ENCODE data around the gene GJB1. TPM values are rescaled to one million over a fixed set of nuclear protein-coding genes. Genes with fewer than 3 reads are reported as not detected.
"Not testable (repeated sequence)": the region's sequence is repeated elsewhere in the genome, so short reads cannot be mapped to it uniquely, and the experiment has no call there.

The GJB1 gene
- total RNA-seq, 1 donor from 2014 or later, result not detected

DNA sequence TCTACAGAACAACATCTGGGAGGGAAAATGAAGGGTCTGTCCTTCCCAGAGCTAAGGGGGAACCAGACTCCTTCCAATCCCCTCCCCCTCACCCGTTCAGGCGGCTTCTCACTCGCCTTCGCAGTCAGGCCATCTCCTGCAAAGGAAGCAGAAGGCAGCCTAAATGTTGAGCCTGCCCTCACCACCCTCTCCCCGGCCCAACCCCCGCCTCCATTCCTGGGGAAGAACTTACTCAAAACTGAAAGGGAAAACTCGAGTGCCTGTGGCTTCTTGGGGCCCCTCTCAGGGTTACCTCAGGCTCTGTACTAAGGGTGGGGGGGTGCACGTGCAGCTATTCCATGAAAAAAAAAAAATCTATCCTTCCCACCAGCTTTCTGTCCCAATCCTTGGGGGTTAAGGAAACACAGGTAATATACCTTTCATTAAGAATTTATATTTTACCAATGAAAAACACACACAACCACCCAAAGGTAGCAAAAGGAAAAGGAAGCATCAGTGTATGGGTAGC, 28.5 kb downstream of the GJB1 start:
- no peak for DNase-seq (ENCODE audit: low spot score)
- peak overlapping the region; percentile 80 for H3K27ac Mint-ChIP-seq
- H3K36me3 Mint-ChIP-seq (ENCODE audit: low read depth), result peaks cover 32% of the 10 kb centered on the region
- no peaks in the 10 kb centered on the region for H3K9me3 Mint-ChIP-seq
- H3K4me3 Mint-ChIP-seq (ENCODE audit: low read depth), result peak overlapping the region; percentile 88
- intact Hi-C loops (cut with micrococcal nuclease), result no loop called here
- H3K4me1 Mint-ChIP-seq (ENCODE audit: low read depth), result peaks cover 27% of the 10 kb centered on the region
- no peaks in the 10 kb centered on the region for H3K27me3 Mint-ChIP-seq (ENCODE audit: low read depth)

DNA sequence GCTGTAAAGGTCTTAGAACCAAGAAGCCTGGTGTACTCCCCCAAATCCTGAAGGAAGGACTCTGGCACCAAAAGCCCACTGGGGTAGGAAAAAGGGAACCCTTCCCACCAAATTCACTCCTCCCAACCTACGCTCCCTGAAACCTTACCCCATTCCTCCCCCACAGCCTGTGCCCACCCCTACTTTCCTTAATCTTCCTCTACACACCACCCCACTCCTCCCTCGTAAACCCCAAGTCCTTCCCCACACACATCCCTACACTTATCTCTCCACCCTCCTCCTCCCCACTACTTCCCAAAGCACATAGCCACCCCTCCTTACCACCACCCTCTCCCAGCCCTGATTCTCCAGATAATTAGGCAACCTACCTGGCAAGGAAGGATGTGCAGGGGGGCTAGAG, 29.2 kb downstream of the GJB1 start:
- peaks cover 27% of the 10 kb centered on the region for H3K4me1 Mint-ChIP-seq (ENCODE audit: low read depth)

GRCh38 chrX:71253253-71254091, 30.4 kb downstream of the GJB1 start:
- Mint-ChIP-seq H3K27ac (peak overlapping the region; percentile 77), H3K36me3 (ENCODE audit: low read depth) (peaks cover 21% of the 10 kb centered on the region), H3K9me3 (no peaks in the 10 kb centered on the region), H3K4me1 (ENCODE audit: low read depth) (peaks cover 27% of the 10 kb centered on the region), H3K4me3 (ENCODE audit: low read depth) (peak overlapping the region; percentile 88), H3K27me3 (ENCODE audit: low read depth) (no peaks in the 10 kb centered on the region)
- peak; percentile 15 for DNase-seq (ENCODE audit: low spot score)
- intact Hi-C loops (cut with micrococcal nuclease), result loop anchor here (1.0 kb wide), 2 partner anchors 30 to 113 kb away; partner anchors contain the start of genes NONO and TAF1

More for the DNA sequence above, 29.2 kb downstream of the GJB1 start:
- Mint-ChIP-seq H3K27me3 (ENCODE audit: low read depth) (no peaks in the 10 kb centered on the region), H3K27ac (no peak overlapping the region), H3K36me3 (ENCODE audit: low read depth) (peaks cover 29% of the 10 kb centered on the region), H3K4me3 (ENCODE audit: low read depth) (peak overlapping the region; percentile 88), H3K9me3 (no peaks in the 10 kb centered on the region)
- DNase-seq (ENCODE audit: low spot score), result no peak
- intact Hi-C loops (cut with micrococcal nuclease), result no loop called here

GRCh38 chrX:71254092-71254963, 31.3 kb downstream of the GJB1 start, which contains the start of gene ZMYM3:
Gene ZMYM3 (minus strand): TSS chrX:71254140. CDS start chrX:71253255, 885 bp downstream.
- Mint-ChIP-seq H3K36me3 (ENCODE audit: low read depth) (peaks cover 14% of the 10 kb centered on the region), H3K4me1 (ENCODE audit: low read depth) (peaks cover 27% of the 10 kb centered on the region), H3K4me3 (ENCODE audit: low read depth) (peak within 1 kb of the TSS; percentile 88), H3K27ac (peak within 1 kb of the TSS; percentile 93), H3K27me3 (ENCODE audit: low read depth) (no peaks in the 10 kb centered on the region), H3K9me3 (no peaks in the 10 kb centered on the region)
- intact Hi-C loops (cut with micrococcal nuclease), result loop anchor here (1.0 kb wide), 2 partner anchors 29 to 112 kb away; partner anchors contain the start of genes NONO and TAF1
- peak; percentile 72 for DNase-seq (ENCODE audit: low spot score)

- intact Hi-C loops (cut with micrococcal nuclease), result no loop called here
- Mint-ChIP-seq H3K27me3 (ENCODE audit: low read depth) (no peaks in the 10 kb centered on the region), H3K4me1 (ENCODE audit: low read depth) (peaks cover 24% of the 10 kb centered on the region), H3K9me3 (no peaks in the 10 kb centered on the region), H3K36me3 (ENCODE audit: low read depth) (peaks cover 4% of the 10 kb centered on the region), H3K4me3 (ENCODE audit: low read depth) (peak overlapping the region; percentile 88), H3K27ac (no peak overlapping the region)
- no peak for DNase-seq (ENCODE audit: low spot score)
Measured at GRCh38 chrX:71256051-71256450, 33.0 kb downstream of the GJB1 start.

DNA sequence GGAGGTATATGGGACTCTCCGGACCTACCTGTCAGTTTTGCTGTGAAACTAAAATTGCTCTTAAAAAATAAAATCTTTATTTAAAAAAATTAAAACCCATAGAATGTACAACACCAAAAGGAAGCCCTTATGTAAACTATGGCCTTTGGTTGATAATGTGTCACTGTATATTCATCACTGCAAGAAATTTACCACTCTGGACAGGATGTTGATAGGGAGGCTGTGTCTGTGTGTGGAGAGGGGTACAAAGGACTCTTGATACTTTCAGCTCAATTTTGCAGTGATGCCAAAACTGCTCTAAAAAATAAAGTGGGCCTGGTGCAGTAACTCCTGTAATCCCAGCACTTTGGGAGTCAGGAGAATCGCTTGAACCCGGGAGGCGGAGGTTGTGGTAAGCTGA, 33.8 kb downstream of the GJB1 start:
- no peaks in the 10 kb centered on the region for H3K27me3 Mint-ChIP-seq (ENCODE audit: low read depth)
- no peak overlapping the region for H3K4me3 Mint-ChIP-seq (ENCODE audit: low read depth)
- peaks cover 16% of the 10 kb centered on the region for H3K4me1 Mint-ChIP-seq (ENCODE audit: low read depth)
- intact Hi-C loops (cut with micrococcal nuclease), result no loop called here
- H3K9me3 Mint-ChIP-seq, result no peaks in the 10 kb centered on the region
- no peak for DNase-seq (ENCODE audit: low spot score)
- no peak overlapping the region for H3K27ac Mint-ChIP-seq
- H3K36me3 Mint-ChIP-seq (ENCODE audit: low read depth), result no peaks in the 10 kb centered on the region

- H3K27me3 Mint-ChIP-seq (ENCODE audit: low read depth); intact Hi-C loops (cut with micrococcal nuclease); H3K27ac Mint-ChIP-seq; H3K9me3 Mint-ChIP-seq; DNase-seq (ENCODE audit: low spot score); H3K4me3 Mint-ChIP-seq (ENCODE audit: low read depth); H3K4me1 Mint-ChIP-seq (ENCODE audit: low read depth); H3K36me3 Mint-ChIP-seq (ENCODE audit: low read depth): not testable (repeated sequence)
Measured at GRCh38 chrX:71268624-71269023, 45.6 kb downstream of the GJB1 start.

- DNase-seq (ENCODE audit: low spot score), result no peak
- Mint-ChIP-seq H3K9me3 (no peaks in the 10 kb centered on the region), H3K36me3 (ENCODE audit: low read depth) (no peaks in the 10 kb centered on the region), H3K4me1 (ENCODE audit: low read depth) (no peaks in the 10 kb centered on the region), H3K27me3 (ENCODE audit: low read depth) (no peaks in the 10 kb centered on the region), H3K27ac (no peak overlapping the region), H3K4me3 (ENCODE audit: low read depth) (no peak overlapping the region)
- intact Hi-C loops (cut with micrococcal nuclease), result no loop called here
Measured at GRCh38 chrX:71269801-71270395, 46.9 kb downstream of the GJB1 start.

DNA sequence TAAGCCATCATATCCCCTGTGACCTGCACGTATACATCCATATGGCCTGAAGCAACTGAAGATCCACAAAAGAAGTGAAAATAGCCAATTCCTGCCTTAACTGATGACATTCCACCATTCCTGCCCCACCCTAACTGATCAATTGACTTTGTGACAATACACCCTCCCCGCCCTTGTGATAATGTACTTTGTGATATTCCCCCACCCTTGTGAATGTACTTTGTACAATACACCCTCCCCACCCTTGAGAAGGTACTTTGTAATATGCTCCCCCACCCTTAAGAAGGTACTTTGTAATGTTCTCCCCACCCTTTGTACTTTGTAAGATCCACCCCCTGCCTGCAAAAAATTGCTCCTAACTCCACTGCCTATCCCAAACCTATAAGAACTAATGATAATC, 49.3 kb downstream of the GJB1 start:
- intact Hi-C loops (cut with micrococcal nuclease); H3K4me3 Mint-ChIP-seq (ENCODE audit: low read depth); DNase-seq (ENCODE audit: low spot score); H3K36me3 Mint-ChIP-seq (ENCODE audit: low read depth); H3K27ac Mint-ChIP-seq; H3K9me3 Mint-ChIP-seq; H3K27me3 Mint-ChIP-seq (ENCODE audit: low read depth); H3K4me1 Mint-ChIP-seq (ENCODE audit: low read depth): not testable (repeated sequence)

Other genes with a start within 250 kb of the GJB1 start
- 49.9 and 50.1 TPM in 2 replicates for gene SNX12, start 154.9 kb upstream of the GJB1 start, total RNA-seq
- gene FOXO4, start 127.4 kb upstream of the GJB1 start, total RNA-seq, result 10.6 and 11.6 TPM in 2 replicates
- 22.7 and 26.3 TPM in 2 replicates for gene CXorf65, start 116.5 kb upstream of the GJB1 start, total RNA-seq
- gene IL2RG, start 111.6 kb upstream of the GJB1 start, total RNA-seq, result 358 and 366 TPM in 2 replicates
- 71.1 and 71.3 TPM in 2 replicates for gene MED12, start 104.6 kb upstream of the GJB1 start, total RNA-seq
- 0.78 and 0.94 TPM in 2 replicates for gene NLGN3, start 78.4 kb upstream of the GJB1 start, total RNA-seq
- 26.8 and 31.4 TPM in 2 replicates for gene ZMYM3, start 30.9 kb downstream of the GJB1 start, total RNA-seq
- gene NONO, start 60.4 kb downstream of the GJB1 start, total RNA-seq, result 585 and 612 TPM in 2 replicates
- 6.1 and 6.5 TPM in 2 replicates for gene ITGB1BP2, start 78.5 kb downstream of the GJB1 start, total RNA-seq
- gene TAF1, start 143.1 kb downstream of the GJB1 start, total RNA-seq, result 48.0 and 49.6 TPM in 2 replicates